ENCODE measurements around the gene FAM228A.

FAM228A gene

GRCh38 chr2:24222946-24223345, 48.1 kb downstream of the FAM228A start:
- no peak for DNase-seq (ENCODE audit: low read depth in 1 of 2, low spot score in 1 of 2)

DNA sequence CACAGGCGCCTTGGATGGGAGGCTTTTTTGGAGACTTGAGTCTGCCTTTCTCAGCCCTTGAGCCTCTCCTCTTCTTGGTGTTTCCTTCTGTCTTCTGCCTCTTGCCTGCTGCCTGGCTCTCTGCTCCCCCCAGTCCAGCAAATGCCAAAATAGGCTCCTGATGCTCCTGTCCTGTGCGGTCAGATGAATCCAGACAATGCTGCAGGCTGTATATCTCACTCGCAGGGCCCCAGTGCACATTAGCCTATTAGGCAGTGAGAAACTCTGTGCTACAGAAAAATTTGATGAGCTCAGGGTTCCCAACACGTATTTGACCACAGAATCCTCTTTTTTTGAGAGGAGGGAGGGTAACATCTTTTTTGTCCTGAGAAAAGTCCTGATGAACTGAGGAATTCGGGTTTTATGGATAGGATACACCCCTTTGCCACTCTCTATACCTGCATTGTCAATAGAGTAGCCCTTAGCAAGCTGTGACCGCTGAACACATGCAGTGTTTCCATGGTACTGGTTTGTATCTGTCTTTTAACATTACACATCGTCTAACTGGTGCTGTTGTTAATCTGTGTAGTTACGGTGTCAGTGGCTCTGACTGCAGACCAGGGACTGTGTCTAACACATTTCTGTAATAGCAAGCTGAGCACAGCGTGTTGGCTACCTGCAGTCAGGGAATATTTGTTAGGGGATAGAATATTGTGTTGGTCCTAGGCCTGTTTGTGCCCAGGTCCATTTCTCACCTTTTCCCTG, 50.8 kb downstream of the FAM228A start:
- DNase-seq (ENCODE audit: low read depth in 1 of 2, low spot score in 1 of 2), result no peak

DNA sequence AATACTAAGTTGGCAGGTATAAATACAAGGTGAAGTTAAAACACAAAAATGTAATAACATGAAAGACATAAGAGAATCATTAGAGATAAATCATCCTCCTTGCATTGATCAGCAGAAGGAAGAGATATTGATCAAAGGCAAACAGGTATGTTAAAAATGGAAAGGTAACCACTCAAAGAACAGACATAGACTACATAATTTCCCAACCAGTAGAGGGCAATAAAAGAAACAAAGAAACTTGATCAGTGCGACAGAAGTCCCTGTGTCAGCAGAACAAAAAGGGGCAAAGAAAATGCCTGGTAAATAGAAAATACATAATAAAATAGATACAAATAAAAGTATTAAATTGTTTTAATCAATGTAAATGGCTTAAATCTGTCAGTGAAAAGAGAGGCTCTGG, 53.6 kb downstream of the FAM228A start:
- DNase-seq (ENCODE audit: low read depth in 1 of 2, low spot score in 1 of 2), result no peak

DNA sequence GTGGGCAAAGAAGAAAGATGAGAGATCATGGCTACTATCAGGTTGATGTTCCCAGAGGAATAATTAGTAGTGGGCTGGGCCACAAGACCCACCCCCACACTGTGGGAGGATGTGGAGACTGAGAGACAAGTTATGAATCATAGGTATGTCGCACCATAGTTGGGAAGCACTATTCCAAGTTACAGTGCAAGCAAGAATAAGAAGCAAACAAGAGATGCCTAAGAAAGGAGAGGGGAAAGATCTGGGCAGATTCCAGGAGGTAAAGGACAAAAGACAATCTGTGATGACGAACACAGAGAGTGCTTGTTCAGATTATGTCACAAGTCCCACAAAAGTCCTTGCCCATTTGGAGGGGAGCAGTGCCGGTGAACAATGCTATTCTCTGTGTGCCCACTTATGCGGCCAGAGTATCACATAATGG, 56.6 kb downstream of the FAM228A start:
- DNase-seq (ENCODE audit: low read depth in 1 of 2, low spot score in 1 of 2), result no peak

- no peak for DNase-seq (ENCODE audit: low read depth in 1 of 2, low spot score in 1 of 2)
These were observed 58.5 kb downstream of the FAM228A start for GRCh38 chr2:24233321-24233720.

GRCh38 chr2:24237313-24237712, 62.5 kb downstream of the FAM228A start:
- DNase-seq (ENCODE audit: low read depth in 1 of 2, low spot score in 1 of 2), result no peak

GRCh38 chr2:24238158-24238557, 63.3 kb downstream of the FAM228A start:
- DNase-seq (ENCODE audit: low read depth in 1 of 2, low spot score in 1 of 2), result no peak

GRCh38 chr2:24239553-24239952, 64.7 kb downstream of the FAM228A start:
- no peak for DNase-seq (ENCODE audit: low read depth in 1 of 2, low spot score in 1 of 2)

Measured in stimulated activated CD4-positive, alpha-beta T cell treated with anti-CD3 and anti-CD28 coated beads, Interleukin-15, amount 100 ng/mL, for 1 hour (primary cell).